GM10847 (cell line): ENCODE results near the gene SMIM41.

Experiments used
- POLR2A ChIP-seq: IDR thresholded peaks from 2 replicates; pipeline ENCODE4 v1.6.1; 2011; ENCODE audit not compliant: insufficient read length; ENCODE audit errors: extremely low read depth

Gene SMIM41

DNA sequence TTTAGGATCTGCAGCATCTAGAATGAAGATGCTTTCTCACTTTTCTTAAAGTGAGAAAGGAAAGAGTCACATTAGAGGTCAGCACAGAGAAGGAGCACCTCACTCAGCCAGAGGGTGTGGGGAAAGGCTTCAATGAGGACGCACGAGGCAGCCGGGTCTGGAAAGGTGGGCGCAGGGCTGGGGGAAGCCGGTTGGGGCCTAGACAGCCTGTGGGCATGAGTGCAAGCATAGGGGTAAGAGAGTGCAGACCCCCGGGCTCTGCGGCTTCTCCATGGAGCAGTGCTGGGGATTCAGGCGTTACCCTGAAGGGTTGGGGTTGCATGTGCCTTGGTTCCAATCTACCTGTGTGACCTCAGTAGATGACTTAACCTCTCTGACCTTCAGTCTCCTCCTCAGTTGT is 62.4 kb downstream of the SMIM41 start:
- TF ChIP-seq POLR2A: no peak

DNA sequence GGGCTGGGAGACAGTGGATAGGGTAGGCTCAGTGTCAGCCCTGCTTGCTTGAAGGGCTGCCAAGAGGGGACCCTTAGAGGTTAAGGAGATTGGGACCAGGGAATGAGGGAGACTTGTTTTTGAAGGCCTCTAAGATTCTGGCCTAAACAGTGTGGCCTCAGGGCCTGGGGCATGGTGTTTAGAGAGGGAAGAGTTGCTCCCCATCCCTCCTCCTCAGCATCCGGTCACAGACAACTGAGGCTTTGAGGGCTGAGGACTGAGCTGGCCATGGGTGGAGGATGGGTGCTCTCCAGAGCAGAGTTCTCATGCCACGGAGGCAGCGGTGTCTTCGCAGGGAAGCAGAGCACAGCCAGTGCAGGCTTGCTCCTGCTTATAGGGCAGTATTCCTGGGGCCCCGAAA is 62.9 kb downstream of the SMIM41 start:
- no peak for TF ChIP-seq POLR2A

DNA sequence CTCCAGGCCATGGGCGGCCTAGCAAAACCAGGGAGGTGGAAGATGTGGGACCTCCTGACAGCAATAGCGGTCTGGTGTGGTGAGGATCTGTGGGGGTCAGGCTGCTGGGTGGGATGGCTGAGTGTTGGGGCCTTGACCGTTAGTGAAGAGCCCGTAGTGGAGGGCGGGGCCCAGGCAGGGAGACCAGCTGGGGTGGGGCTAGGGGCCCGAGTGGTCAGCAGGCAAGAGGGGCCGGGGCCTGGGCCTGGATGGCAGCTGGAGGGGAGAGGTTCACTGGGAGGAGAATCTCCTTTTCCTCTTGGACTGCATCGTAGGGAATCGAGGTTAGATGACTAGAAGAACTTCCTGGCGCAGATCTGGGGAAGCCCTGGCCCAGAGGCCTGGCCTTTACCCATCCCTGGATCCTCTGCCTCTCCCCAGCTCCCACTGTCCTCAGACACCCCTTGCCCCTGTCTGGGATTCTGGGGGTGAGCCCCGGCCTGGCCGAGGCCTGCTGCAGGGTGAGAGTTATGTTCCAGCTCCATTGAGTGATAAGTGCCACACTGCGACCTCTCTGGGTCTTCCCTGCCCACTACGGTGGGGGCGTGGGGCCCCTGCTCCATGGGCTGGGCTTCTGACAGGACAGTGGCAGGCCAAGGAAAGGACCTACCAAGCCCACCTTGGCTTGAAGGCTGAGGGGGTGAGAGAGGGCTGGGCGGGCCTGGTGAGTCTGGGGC is 65.2 kb downstream of the SMIM41 start:
- TF ChIP-seq POLR2A: no peak

DNA sequence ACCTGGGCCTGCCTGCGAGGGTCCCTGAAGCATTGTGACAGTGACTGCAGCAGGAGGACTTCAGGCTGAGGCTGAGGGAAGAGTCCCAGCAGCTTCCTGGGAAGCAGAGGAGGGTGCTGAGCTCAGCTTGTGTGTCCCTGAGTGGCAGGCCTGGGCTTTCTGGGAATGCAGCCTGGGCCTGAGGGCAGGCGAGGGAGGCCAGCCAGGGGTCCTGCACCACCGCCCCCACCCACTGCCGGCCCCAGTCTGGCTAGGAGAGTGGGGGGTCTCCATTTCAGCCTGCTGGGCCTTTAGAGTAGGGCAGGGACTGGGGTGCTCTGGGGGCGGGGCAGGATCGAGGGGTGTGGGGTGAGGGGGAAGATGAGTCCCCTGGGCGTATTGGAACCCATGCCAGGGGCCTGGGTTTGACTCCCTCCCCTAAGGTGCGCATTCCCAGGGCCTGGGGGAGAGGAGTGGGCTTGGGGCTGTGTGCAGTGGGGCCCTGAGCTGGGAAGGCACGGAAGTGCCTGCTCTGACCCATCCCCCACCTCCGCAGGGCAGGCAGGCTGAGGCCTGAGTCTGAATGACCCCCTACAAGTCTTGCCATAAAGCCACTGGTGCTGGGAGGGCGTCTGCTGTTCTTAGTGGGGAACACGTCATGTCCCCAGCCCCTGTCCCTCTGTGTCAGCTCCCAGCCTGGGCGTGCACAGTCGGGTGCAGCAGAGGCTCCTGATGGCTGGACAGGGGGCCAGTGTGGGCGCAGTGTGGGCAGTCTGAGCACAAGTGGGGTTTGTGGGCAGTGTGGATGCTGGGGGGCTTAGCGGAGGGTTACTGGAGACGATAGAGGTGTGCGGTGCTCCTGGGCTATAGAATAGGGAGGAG is 66.0 kb downstream of the SMIM41 start:
- no peak for TF ChIP-seq POLR2A

DNA sequence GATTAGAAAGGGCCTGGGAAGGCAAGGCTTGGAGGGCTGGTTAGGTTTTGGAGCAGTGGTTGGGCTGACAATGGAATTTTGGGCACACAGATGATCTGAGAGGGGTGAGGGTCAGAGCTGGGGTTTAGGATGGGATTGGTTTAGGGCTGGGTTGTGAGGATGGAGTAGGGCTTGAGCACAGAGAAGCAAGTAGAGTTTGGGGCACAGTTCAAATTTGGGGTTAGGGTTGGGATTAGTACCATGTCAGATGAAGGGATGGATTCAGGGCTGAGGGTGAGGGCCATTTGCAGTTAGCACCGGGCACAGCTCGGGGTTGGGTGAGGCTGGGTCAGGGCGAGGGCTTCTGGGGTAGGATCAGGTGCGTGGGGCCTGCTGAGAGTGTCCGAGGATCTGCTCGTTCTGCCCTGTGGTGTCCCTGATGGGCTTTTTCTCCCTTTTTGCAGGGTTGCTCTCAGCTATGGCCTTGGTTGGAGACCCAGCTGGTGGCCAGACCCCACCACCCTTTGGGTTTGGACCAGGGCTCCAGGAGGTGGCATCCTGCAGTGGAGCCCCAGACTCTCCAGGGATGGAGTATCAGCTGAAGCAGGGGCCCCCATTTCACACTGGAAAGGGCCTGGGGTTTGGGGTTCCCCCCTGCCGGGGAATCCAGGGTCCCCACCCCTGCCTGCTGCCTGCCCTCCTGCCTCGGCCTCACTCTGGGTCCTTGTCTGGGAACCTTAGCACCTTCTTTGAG is 66.8 kb downstream of the SMIM41 start:
- TF ChIP-seq POLR2A: no peak

DNA sequence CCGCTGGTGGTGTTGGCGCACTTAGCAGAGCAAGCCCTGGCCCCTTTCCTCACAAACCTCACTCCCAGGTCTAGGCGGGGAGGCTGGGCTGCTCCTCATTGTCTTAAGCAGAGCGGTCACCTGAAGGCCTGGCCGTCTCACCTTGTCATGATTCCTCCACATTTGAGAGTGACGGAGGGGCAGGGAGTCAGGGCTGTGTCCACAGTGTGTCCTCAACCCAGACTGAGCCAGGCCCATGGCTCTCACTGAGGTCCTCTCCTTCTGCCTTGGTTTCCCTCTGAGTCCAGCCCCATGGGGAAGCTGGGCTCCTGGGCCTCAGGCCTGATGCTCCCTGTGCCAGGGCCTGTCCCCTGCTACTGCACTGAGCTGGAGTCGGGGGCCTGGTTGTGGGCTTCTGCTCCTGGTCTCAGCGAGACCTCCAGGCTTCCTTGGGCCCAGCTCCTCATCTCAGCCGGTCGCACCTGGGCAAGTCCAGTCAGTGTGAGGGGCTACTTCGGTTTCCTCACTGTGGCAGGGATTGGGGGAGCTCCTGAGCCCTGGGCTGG is 67.4 kb downstream of the SMIM41 start:
- no peak for TF ChIP-seq POLR2A

DNA sequence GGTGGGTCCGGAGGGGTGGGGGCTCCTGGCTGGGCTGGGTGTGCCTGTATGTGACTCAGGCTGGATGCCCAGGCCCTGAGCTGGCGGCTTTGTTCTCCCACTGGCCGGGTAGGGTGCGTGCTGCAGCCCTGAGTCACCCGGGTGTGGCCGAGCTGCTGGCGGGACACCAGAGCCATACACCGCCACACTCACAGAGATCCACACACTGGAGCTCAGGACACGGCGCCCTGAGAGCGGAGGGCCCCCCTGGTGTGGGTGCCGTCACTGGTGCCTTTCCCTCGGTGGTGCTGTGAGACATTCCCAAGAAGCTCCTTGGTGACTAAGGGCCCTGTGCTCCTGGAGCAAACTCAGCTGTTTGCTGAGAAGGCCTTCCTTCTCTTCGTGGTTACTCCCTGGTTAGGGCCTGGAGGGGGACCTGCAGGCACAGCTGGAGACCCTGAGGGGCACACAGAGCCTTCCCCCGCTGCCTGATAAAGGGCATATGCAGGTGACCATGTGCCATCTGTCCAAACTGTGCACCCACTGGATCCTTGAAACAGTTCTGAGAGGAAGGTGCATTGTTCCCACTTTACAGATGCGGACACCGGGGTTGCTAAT is 68.0 kb downstream of the SMIM41 start:
- TF ChIP-seq POLR2A: no peak

DNA sequence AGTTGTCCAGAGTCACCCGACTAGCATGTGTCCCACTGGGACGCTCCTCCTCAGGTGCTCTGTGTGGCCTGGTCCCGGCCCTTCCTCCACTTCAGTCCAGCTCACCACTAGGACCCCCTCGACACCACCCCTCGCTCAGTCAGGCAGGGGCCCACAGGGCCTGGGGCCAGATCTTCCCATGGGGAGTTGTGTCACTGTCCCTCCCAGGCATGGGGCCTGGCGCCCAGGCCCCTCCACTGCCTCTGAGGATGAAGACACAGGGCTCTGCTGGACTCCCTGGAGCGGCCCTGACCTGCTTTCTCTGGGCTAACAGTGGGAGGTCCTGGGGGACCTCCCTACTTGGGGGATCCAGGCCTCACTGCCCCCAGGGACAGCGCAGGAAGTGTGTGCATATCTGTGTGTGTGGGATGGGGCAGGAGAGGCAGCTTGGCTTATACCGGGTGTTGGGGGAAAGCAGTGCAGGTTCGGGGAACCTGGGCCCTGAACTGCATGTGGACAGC is 68.5 kb downstream of the SMIM41 start:
- TF ChIP-seq POLR2A: no peak

DNA sequence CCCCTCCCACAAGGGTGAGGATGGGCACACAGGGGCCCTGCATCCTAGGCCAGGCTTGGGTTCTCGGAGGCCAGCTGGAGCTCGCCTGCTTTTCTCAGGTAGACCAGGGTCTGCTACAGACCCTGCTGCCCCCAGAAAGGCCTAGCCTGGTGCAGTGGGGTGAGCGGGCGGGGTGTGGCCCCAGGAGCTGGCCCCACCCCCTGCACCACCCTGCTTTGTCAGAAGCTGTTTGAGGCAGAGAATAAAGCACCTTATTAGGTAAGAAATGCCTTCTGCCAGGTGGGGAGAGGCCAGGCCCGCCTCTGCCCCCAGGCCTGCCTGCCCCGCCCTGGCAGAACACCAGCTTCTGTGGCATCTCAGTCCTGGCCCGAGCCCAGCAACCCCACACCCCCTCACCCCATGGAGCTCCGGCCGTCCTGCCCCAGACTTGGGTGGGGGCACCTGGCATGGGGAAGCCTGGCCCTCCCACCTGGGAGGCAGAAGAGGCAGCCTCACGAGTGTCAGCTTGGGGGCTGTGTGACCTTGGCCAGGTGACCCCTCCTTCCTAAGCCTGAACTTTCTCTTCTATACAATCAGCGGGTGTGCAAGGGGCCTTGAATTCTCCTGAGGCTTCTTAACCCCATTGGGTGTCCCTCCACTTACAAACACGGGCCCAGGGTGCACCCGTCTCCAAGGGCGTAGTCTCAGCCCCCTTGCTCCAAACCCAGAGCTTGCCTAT is 69.1 kb downstream of the SMIM41 start:
- TF ChIP-seq POLR2A: no peak

DNA sequence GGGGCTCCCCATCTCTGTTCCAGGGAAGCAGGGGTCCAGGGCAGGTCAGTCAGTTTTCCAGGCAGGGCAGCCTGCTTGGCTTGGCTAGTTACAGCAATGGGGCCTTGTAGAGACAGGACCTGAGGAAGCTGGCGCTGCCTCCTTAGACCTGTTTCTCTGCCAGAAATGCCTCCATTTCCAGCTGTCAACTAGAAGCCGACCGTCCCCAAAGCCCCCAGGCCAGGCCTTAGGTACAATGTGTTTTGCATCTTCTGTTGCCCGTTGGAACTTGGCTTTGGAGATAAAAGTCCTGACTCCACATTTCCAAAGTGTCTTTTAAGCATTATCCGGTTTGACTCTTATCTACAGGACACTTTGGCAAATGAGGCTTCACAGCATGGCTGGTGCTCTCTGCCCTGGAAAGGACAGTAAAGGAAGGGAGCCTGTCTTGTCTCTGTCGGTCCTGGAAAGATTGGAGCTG is 69.7 kb downstream of the SMIM41 start:
- no peak for TF ChIP-seq POLR2A

DNA sequence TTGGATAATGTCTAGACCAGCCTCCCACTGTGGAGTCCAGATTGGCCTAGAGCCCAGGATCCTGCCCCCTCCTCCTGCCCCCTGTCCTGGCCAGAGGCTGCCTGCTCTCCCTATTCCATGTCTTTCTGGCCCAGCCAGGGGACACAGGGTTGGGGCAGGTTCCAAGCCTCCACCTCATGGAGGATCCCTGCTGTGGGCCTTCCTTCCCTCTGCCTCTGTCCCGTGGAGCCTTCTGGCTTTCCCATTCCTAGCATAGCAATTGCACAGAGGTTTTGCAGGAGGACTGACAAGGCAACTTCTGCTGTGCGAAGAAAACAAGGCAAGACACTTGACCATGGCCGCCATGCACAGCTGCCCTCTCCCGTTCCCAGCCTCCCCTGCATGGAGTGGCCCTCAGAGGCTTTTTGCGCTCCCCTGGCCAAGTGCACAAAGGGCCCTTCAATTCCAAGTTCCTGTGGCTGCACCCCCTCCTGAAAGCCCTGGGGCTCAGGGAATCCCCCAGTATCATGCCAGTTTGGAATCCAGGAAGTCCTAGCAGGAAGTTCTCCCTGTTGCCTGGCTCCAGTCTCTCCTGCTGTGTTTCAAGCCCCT is 70.2 kb downstream of the SMIM41 start:
- TF ChIP-seq POLR2A: no peak

DNA sequence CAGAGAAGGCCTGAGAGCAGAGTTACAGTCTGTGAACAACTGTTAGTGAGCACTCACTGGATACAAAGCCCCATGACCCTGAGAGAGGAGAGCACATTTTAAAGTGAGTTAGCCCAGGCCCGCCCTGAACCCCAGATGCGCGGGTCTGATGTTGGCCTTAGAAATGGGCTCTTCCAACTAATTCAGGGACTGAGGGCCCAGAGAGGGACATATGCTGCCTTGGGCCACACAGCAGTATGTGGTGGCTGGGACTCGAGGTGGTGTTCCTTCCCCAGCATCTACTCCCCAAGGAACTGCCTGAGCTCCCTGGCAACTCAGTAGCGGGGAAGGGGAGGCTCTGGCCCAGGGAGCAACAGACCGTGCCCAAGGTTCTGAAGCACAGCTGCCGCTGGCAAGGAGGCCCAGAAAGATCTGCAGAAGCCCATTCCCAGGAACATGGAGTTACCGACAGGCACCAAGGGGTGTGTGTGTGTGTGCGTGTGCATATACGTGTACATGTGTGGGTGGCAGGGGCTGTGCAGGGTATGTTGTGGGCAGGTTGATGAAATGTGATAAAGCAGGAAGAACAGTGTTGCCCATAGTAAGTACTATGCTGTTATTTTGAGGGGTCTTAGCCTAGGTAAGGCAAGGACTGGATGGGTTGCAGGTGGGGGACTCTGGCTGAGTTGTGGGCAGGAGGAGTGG is 71.8 kb downstream of the SMIM41 start:
- no peak for TF ChIP-seq POLR2A
